Esophagus squamous epithelium (tissue), 4 donors: Measurements from ENCODE around the gene SPECC1.

ENCODE experiments used
- CTCF ChIP-seq, 6 experiments: fragments of 450-650 bp in 4 of 6; fragments of 200-600 bp in 2 of 6; sonication (generic) in 2 of 6; IDR thresholded peaks; one replicate each; pipeline ENCODE4 v1.5.1; 2016 to 2019; ENCODE audit warnings: antibody characterized with exemption in 6 of 6, mild to moderate bottlenecking in 4 of 6, moderate library complexity in 4 of 6
- POLR2A ChIP-seq, 4 donors: fragments of 450-650 bp; IDR thresholded peaks; one replicate each; pipeline ENCODE4 v1.6.1; 2017; ENCODE audit warnings: antibody characterized with exemption in 4 of 4, mild to moderate bottlenecking in 4 of 4, moderate library complexity in 3 of 4

GRCh38 chr17:19978209-19978802, 30.9 kb upstream of the SPECC1 start:
- TF ChIP-seq CTCF (IDR thresholded peaks at IDR 0.05) (no peak), POLR2A (IDR thresholded peaks at IDR 0.05) (no peak)
